Uterus (tissue), 4 donors: ENCODE data around the gene PYGB. TPM values are rescaled to one million over a fixed set of nuclear protein-coding genes. Genes with fewer than 3 reads are reported as not detected.

Experiments
- DNase-seq, 2 donors: peaks; one replicate each; pipeline ENCODE4 v3.0.0-alpha.2; 2019 to 2020
- H3K27ac ChIP-seq, 2 donors: fragments of 200-600 bp; sonication (generic); 1 replicate in 1 of 2; 2 replicates in 1 of 2; pipeline ENCODE4 v1.5.1; 2016 to 2018
- H3K27me3 ChIP-seq, 2 donors: fragments of 200-600 bp; sonication (generic); one replicate each; pipeline ENCODE4 v1.5.1; 2018 to 2019; ENCODE audit warnings: control low read depth in 1 of 2
- H3K36me3 ChIP-seq, 2 donors: fragments of 200-600 bp; sonication (generic); one replicate each; pipeline ENCODE4 v1.5.1; 2019; ENCODE audit warnings: control low read depth in 1 of 2
- H3K4me1 ChIP-seq, 2 donors: fragments of 200-600 bp; sonication (generic); one replicate each; pipeline ENCODE4 v1.5.1; 2018 to 2019; ENCODE audit warnings: control low read depth in 1 of 2
- H3K4me3 ChIP-seq, 2 donors: fragments of 200-600 bp; sonication (generic); 1 replicate in 1 of 2; 2 replicates in 1 of 2; pipeline ENCODE4 v1.5.1; 2018 to 2019; ENCODE audit warnings: mild to moderate bottlenecking in 1 of 2
- H3K9me3 ChIP-seq, 2 donors: fragments of 200-600 bp; sonication (generic); one replicate each; pipeline ENCODE4 v1.5.1; 2019; ENCODE audit warnings: control low read depth in 1 of 2
- POLR2A ChIP-seq, 2 donors: fragments of 450-650 bp; IDR thresholded peaks; one replicate each; pipeline ENCODE4 v1.6.1; 2016; ENCODE audit warnings: antibody characterized with exemption in 2 of 2, mild to moderate bottlenecking in 1 of 2, moderate library complexity in 1 of 2
- intact Hi-C: fragments of 100-400 bp; cut with DNase I; formaldehyde crosslinking; loops from one replicate; pipeline ENCODE4 v1.15.1; 2023; ENCODE audit warnings: low total_unique reads
- total RNA-seq, 4 donors: library from RNA; depleted of rRNA in 3 of 4; stranded (reverse); fragments of >200 nt in 3 of 4; gene quantifications; one replicate each; pipeline versions ENCODE4 v1.1.0 to v1.2.4, GENCODE V29; 2014 to 2023
- TF ChIP-seq, protein P1 (sequence below), 4 experiments: fragments of 200-600 bp in 2 of 4; fragments of 450-650 bp in 2 of 4; sonication (generic) in 2 of 4; IDR thresholded peaks; one replicate each; pipeline ENCODE4 v1.5.1; 2016 to 2019; ENCODE audit warnings: antibody characterized with exemption in 4 of 4, mild to moderate bottlenecking in 2 of 4, moderate library complexity in 1 of 4
- donor health status: DM: yes; HTN: yes; CAD: no.

PYGB gene
- total RNA-seq, 4 donors from 2014 or later, result 26.2 to 87.9 (median 49.8) TPM

- no peaks in the 10 kb centered on the region for H3K36me3 ChIP-seq
- no peaks in the 10 kb centered on the region for H3K27me3 ChIP-seq
- no peaks in the 10 kb centered on the region for H3K4me1 ChIP-seq
- no peak overlapping the region for H3K4me3 ChIP-seq
- no peaks in the 10 kb centered on the region for H3K9me3 ChIP-seq
- intact Hi-C loops, result loop anchor here (10.0 kb wide), 1 partner anchor 101 kb away; the partner anchor contains the start of gene ABHD12
- TF ChIP-seq POLR2A (IDR thresholded peaks at IDR 0.05), result no peak
- TF ChIP-seq, protein P1, sequence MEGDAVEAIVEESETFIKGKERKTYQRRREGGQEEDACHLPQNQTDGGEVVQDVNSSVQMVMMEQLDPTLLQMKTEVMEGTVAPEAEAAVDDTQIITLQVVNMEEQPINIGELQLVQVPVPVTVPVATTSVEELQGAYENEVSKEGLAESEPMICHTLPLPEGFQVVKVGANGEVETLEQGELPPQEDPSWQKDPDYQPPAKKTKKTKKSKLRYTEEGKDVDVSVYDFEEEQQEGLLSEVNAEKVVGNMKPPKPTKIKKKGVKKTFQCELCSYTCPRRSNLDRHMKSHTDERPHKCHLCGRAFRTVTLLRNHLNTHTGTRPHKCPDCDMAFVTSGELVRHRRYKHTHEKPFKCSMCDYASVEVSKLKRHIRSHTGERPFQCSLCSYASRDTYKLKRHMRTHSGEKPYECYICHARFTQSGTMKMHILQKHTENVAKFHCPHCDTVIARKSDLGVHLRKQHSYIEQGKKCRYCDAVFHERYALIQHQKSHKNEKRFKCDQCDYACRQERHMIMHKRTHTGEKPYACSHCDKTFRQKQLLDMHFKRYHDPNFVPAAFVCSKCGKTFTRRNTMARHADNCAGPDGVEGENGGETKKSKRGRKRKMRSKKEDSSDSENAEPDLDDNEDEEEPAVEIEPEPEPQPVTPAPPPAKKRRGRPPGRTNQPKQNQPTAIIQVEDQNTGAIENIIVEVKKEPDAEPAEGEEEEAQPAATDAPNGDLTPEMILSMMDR (IDR thresholded peaks at IDR 0.05), result no peak
- H3K27ac ChIP-seq, result no peak overlapping the region
- DNase-seq, result no peak
Measured at GRCh38 chr20:25293507-25293906, 45.6 kb downstream of the PYGB start.

DNA sequence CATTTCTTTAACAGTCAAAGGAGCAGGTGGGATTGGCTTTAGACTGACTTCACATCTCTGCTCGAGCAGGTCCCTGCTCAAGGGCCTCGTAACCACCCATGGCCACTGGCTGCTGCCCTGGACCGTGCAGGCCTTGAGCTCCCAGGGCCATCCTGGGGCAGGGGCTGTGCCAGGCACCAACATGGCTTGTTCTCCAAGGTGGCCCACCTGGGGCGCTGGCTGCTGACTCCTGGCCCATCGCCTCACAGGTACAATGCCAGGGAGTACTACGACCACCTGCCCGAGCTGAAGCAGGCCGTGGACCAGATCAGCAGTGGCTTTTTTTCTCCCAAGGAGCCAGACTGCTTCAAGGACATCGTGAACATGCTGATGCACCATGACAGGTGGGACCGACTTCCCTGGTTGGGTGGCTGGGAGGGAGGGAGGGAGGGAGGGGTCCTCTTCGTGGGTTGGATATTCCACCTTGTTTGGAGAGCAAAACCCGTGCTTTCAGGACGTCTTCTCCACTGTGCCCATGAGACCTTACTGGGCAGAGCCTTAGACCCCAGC, 46.1 kb downstream of the PYGB start:
- H3K27ac ChIP-seq, result no peak overlapping the region
- H3K36me3 ChIP-seq, result no peaks in the 10 kb centered on the region
- intact Hi-C loops, result loop anchor here (10.0 kb wide), 1 partner anchor 101 kb away; the partner anchor contains the start of gene ABHD12
- no peaks in the 10 kb centered on the region for H3K27me3 ChIP-seq
- DNase-seq, result no peak
- H3K4me3 ChIP-seq, result no peak overlapping the region
- TF ChIP-seq POLR2A (IDR thresholded peaks at IDR 0.05), result no peak
- TF ChIP-seq, protein P1 (IDR thresholded peaks at IDR 0.05), result no peak
- H3K9me3 ChIP-seq, result no peaks in the 10 kb centered on the region
- no peaks in the 10 kb centered on the region for H3K4me1 ChIP-seq

- intact Hi-C loops, result loop anchor here (10.0 kb wide), 1 partner anchor 100 kb away; the partner anchor contains the start of gene ABHD12
- Histone ChIP-seq H3K36me3 (no peaks in the 10 kb centered on the region), H3K4me1 (no peaks in the 10 kb centered on the region)
Measured at GRCh38 chr20:25294459-25295385, 46.8 kb downstream of the PYGB start.

GRCh38 chr20:25295386-25296093, 47.7 kb downstream of the PYGB start:
- no peak for DNase-seq
- Histone ChIP-seq H3K4me1 (no peaks in the 10 kb centered on the region), H3K27ac (no peak overlapping the region), H3K36me3 (no peaks in the 10 kb centered on the region), H3K4me3 (no peak overlapping the region), H3K9me3 (no peaks in the 10 kb centered on the region), H3K27me3 (no peaks in the 10 kb centered on the region)
- TF ChIP-seq, protein P1 (IDR thresholded peaks at IDR 0.05), result no peak
- TF ChIP-seq POLR2A (IDR thresholded peaks at IDR 0.05), result no peak
- intact Hi-C loops, result loop anchor here (10.0 kb wide), 1 partner anchor 99 kb away; the partner anchor contains the start of gene ABHD12

More at GRCh38 chr20:25294459-25295385, 46.8 kb downstream of the PYGB start:
- peak; percentile 47 to 54 for DNase-seq
- Histone ChIP-seq H3K4me3 (no peak overlapping the region), H3K27ac (no peak overlapping the region), H3K9me3 (no peaks in the 10 kb centered on the region), H3K27me3 (no peaks in the 10 kb centered on the region)
- no peak for TF ChIP-seq POLR2A (IDR thresholded peaks at IDR 0.05)
- TF ChIP-seq, protein P1 (IDR thresholded peaks at IDR 0.05), result peak; percentile 62 to 84 (median 69)
